NCI-H187 treated with DMSO at 0.1 percent for 48 hours (cell line): Measurements from ENCODE around the gene MAP4K1.
"Not testable (repeated sequence)": the region's sequence is repeated elsewhere in the genome, so short reads cannot be mapped to it uniquely, and the experiment has no call there.

ENCODE experiments used
- DNase-seq: peaks from one replicate; lab custom pipeline; 2025; lab: John Stamatoyannopoulos, UW

Gene MAP4K1

GRCh38 chr19:38569368-38569983 lies 48.3 kb downstream of the MAP4K1 start:
- DNase-seq = no peak

DNA sequence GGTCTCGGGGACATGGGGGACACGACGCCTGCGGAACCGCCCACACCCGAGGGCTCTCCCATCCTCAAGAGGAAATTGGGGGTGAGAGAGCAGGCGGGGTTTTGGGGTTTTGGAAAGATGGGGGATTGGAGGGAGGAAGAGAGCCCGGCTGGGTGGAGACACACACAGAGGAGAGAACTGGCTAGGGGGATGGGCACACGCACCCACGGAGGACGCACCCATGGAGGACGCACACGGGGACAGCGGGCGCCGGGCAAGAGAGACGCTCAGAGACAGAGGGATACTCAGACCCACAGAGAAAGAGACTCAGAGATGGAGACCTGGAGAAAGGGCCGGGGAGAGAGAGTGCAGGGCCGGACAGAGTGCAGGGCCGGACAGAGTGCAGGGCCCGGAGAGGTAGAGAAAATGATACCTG lies 52.1 kb downstream of the MAP4K1 start:
- DNase-seq = no peak

DNA sequence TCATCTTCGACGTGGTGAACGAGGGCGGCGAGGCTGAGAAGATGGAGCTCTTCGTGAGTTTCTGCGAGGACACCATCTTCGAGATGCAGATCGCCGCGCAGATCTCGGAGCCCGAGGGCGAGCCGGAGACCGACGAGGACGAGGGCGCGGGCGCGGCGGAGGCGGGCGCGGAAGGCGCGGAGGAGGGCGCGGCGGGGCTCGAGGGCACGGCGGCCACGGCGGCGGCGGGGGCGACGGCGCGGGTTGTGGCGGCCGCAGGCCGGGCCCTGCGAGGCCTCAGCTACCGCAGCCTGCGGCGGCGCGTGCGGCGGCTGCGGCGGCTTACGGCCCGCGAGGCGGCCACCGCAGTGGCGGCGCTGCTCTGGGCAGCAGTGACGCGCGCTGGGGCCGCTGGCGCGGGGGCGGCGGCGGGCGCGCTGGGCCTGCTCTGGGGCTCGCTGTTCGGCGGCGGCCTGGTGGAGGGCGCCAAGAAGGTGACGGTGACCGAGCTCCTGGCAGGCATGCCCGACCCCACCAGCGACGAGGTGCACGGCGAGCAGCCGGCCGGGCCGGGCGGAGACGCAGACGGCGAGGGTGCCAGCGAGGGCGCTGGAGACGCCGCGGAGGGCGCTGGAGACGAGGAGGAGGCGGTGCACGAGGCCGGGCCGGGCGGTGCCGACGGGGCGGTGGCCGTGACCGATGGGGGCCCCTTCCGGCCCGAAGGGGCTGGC lies 52.6 kb downstream of the MAP4K1 start:
- no peak for DNase-seq

DNA sequence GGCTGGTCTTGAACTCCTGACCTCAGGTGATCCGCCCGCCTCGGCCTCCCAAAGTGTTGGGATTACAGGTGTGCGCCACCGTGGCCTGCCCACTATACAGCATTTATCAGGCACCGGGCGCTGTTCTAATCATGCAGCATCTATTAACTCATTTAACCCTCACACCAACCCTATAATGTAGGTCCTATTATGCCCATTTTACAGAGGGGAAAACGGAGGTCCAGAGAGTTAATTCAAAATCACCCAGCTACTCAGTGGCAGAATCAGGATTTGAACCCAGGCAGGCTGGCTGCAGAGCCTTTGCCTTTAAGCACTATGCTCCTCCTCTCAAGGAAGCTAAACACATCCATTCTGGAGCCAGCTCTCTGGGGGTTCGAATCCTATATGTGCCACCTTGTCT lies 54.3 kb downstream of the MAP4K1 start:
- DNase-seq = no peak

DNA sequence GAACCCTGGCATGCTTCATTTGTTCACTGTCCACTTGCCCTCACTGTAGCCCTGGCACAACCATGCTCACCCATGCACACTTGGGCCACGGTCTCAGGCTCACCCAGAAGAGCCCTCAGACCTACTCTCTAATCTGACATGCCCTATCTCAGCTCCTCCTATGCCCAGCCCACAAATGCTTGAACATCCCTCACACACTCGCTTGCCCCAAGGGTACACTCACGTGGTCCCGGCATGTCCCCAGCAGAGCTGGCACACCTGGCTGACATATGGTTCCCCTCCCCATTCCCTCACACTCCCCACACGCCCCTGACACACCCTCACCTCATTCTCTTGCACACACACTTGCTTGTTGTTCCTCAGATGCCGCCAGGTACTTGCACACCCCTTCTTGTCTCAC lies 55.7 kb downstream of the MAP4K1 start:
- DNase-seq = no peak

GRCh38 chr19:38561658-38562057 lies 56.1 kb downstream of the MAP4K1 start:
- no peak for DNase-seq

GRCh38 chr19:38561053-38561606 lies 56.6 kb downstream of the MAP4K1 start:
- DNase-seq = no peak

DNA sequence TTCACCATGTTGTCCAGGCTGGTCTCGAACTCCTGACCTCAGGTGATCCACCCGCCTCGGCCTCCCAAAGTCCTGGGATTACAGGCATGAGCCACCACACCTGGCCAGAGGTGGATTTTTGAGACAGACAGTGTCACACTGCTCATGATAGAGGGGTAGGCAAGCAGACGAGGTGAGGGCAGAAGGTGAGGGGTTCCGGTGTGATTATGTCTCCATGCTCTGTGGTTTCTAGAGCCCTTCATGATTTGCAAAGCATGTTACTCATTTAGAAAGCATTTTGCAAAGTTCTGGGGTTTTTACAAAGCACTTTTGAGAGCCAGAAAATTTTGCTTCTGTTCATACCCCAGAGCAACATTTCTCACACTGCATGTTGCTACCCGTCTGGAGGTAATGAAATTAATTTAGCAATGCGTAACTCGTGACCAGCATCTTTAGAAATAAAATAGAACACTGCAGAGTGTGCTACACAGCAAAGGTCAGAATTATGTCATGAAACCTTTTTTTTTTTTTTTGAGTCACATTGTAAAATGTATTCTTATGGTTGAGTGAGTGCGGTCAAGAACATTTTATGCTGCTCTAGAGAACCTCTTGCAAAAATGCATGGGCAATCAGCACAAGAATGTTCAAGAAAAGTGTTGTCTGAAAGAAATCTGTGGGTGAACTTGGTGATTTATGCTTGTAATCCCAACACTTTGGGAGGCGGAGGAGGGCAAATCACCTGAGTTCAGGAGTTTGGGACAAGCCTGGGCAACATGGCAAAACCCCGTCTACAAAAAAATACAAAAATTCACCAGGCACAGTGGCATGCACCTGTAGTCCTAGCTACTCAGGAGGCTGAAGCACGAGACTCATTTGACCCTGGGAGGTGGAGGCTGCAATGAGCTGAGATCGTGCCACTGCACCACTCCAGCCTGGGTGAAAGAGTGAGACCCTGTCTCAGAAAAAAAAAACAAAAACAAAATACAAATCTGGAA lies 58.0 kb downstream of the MAP4K1 start:
- no peak for DNase-seq

DNA sequence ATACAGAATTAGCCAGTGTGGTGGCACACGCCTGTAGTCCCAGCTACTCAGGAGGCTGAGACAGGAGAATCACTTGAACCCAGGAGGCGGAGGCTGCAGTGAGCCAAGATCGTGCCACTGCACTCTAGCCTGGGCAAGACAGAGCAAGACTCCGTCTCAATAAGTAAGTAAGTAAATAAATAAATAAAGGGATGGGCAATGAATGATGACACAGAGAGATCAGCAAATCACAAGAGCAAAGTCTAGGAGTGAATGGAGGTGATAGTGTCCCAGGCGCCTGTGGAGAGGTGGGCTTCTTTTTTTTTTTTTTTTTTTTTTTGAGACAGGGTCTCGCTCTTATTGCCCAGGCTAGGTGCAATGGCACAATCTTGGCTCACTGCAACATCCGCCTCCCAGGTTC lies 58.8 kb downstream of the MAP4K1 start:
- DNase-seq = not testable (repeated sequence)

- no peak for DNase-seq
Observed at GRCh38 chr19:38557205-38557799, 60.5 kb downstream of the MAP4K1 start.

- DNase-seq = no peak
Observed at GRCh38 chr19:38556521-38557174, 61.1 kb downstream of the MAP4K1 start.

- no peak for DNase-seq
Observed at GRCh38 chr19:38555200-38555599, 62.6 kb downstream of the MAP4K1 start.

DNA sequence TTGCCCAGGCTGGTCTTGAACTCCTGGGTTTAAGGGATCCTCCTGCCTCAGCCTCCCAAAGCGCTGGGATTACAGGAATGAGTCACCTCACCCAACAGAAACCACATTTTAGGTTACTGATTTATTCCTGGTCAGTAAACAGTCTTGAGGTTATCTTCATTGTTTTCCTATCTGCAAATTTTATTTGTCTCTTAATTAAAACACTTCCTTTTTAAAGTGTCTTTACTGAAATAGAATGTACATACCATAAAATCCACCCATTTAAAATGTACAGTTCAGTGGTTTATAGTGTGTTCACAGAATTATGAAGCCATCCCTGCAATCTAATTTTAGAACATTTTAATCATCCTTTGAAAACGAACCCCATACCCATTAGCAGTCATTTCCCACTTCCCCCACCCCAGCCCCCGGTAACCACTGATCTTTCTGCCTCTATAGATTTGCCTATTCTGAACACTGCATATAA lies 63.0 kb downstream of the MAP4K1 start:
- DNase-seq = no peak

DNA sequence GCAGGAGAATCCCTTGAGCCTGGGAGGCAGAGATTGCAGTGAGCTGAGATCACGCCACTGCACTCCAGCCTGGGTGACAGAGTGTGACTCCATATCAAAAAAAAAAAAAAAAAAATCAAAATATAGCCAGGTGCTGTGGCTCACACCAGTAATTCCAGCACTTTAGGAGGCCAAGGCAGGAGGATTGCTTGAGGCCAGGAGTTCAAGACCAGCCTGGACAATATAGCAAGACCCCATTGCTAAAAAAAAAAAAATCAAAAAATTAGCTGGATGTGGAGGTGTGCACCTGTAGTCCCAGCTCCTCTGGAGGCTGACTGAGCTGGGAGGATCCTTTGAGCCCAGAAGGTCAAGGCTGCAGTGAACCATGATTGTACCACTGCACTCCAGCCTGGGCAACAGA lies 64.5 kb downstream of the MAP4K1 start:
- DNase-seq = not testable (repeated sequence)

DNA sequence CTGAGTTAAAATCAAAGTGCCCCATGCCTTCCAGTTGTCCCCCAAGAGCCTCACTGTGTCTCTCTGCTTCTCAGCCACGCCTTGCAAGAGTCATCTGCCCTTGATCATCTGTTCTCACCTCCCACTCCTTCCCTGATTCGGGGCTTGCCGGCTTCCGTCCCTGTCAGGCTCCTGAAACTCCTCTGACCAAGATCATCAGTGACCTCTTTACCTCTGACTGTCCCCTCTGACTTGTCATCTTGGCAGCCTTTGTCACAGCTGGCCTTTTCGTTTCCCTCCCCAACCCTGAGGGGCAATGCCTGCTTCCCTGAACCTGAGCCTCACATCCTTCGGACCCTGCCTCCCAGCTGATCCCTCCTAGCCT lies 66.3 kb downstream of the MAP4K1 start:
- no peak for DNase-seq

DNA sequence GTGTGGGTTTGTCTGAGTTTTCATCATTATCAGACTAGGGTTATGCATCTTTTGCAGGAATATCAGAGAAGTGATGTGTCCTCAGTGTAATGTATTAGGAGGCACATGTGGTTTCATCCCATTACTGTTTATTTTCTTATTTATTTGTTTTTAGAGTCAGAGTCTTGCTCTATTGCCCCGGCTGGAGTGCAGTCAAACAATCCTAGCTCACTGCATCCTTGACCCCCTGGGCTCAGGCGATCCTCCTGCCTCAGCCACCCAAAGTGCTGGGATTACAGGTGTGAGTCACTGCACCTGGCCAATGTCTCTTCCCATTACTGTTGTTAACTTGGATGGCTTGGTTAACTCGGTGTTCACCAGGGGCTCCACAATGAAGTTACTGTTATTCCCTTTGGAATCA lies 67.4 kb downstream of the MAP4K1 start:
- DNase-seq = no peak

GRCh38 chr19:38549942-38550341 lies 67.8 kb downstream of the MAP4K1 start:
- no peak for DNase-seq

DNA sequence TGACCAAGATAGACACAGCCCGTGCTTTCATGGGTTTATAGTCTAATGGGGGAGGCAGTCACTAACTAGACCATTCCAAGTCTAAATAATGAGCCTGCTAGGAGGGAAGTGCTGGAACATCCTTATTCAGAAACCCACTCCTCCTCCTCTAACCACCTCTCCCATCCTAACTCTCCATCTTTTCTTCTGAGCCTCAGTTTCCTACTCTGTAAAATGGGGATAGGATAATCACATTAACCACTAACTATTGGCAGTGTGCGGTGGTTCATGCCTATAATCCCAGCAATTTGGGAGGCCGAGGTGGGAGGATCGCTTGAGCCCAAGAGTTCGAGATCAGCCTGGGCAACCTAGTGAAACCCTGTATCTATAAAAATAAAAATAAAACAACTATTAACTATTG lies 68.7 kb downstream of the MAP4K1 start:
- no peak for DNase-seq

- DNase-seq = no peak
Observed at GRCh38 chr19:38547421-38547820, 70.3 kb downstream of the MAP4K1 start.

DNA sequence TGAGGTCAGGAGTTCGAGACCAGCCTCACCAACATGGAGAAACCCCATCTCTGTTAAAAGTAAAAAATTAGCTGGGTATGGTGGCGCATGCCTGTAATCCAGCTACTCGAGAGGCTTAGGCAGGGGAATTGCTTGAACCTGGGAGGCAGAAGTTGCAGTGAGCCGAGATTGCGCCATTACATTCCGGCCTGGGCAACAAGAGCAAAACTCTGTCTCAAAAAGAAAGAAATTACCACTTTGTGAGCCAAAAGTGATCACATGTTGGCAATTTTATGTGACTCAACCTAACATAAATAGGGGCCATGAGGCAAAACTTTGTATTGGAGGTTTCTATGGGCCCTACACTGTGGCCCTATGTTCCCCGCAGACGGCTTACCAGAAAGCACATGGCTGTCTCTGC lies 72.2 kb downstream of the MAP4K1 start:
- no peak for DNase-seq

GRCh38 chr19:38544569-38545315 lies 73.0 kb downstream of the MAP4K1 start:
- no peak for DNase-seq
